ENCODE measurements around the gene PRSS48.

GRCh38 chr4:151323667-151324066, 46.7 kb downstream of the PRSS48 start:
- TF ChIP-seq CTCF (IDR thresholded peaks at IDR 0.05 in 2 of 3, conservative IDR thresholded peaks at IDR 0.05 in 1 of 3; ENCODE audit: control insufficient read depth in 2 of 3, extremely low read depth in 1 of 3, insufficient read depth in 1 of 3, low read depth in 3 of 3, low read length in 3 of 3) (no peak), NR2C2 (IDR thresholded peaks at IDR 0.05; ENCODE audit: borderline replicate concordance, control insufficient read depth, insufficient read length, low read depth) (no peak), USF2 (IDR thresholded peaks at IDR 0.05; ENCODE audit: borderline replicate concordance, low read depth, low read length) (no peak), CHD2 (IDR thresholded peaks at IDR 0.05; ENCODE audit: borderline replicate concordance, low read depth, low read length) (no peak), ZNF687 (IDR thresholded peaks at IDR 0.05) (no peak), MYC (IDR thresholded peaks at IDR 0.05; ENCODE audit: insufficient read depth, insufficient read length, insufficient replicate concordance, low read length, severe bottlenecking) (no peak), BCLAF1 (IDR thresholded peaks at IDR 0.05) (no peak), POLR2A (IDR thresholded peaks at IDR 0.05; ENCODE audit: low read depth, low read length) (no peak), BCL11A (IDR thresholded peaks at IDR 0.05; ENCODE audit: low read depth, low read length) (no peak), NFIC (IDR thresholded peaks at IDR 0.05; ENCODE audit: low read depth, low read length) (no peak), MTA3 (IDR thresholded peaks at IDR 0.05; ENCODE audit: borderline replicate concordance, low read length) (no peak)

Measured in GM12878 (cell line).